WTC11 (cell line): ENCODE measurements around the gene PIK3C3. TPM values are rescaled to one million over a fixed set of nuclear protein-coding genes. Genes with fewer than 3 reads are reported as not detected.

Experiments
- ATAC-seq: fragments of 200-7000 bp; cut with Tn5 transposase; 2 replicates; pipeline ENCODE4 v1.10.0; 2021; ENCODE audit warnings: mild to moderate bottlenecking, moderate library complexity
- CTCF ChIA-PET: fragments of 300-600 bp; sonication (Branson Sonifier 250); formaldehyde crosslinking; loops from one replicate; lab custom pipeline; 2021; ENCODE audit warnings: antibody characterized with exemption; lab: Charles Lee
- POLR2A ChIA-PET: fragments of 350-600 bp; sonication (Branson Sonifier 250); formaldehyde crosslinking; loops from one replicate; lab custom pipeline; 2021; ENCODE audit warnings: antibody characterized with exemption; lab: Charles Lee
- DNase-seq: peaks from one replicate; pipeline ENCODE4 v3.0.0; 2021; ENCODE audit warnings: low spot score
- H3K27ac Mint-ChIP-seq: 2 replicates; pipeline ENCODE4 v1.8.0; 2021; ENCODE audit warnings: mixed read lengths
- H3K27me3 Mint-ChIP-seq: 2 replicates; pipeline ENCODE4 v1.8.0; 2021; ENCODE audit warnings: low read depth, mild to moderate bottlenecking, moderate library complexity, mixed read lengths
- H3K36me3 Mint-ChIP-seq: 2 replicates; pipeline ENCODE4 v1.8.0; 2021; ENCODE audit warnings: mixed read lengths
- H3K4me1 Mint-ChIP-seq: 2 replicates; pipeline ENCODE4 v1.8.0; 2022; ENCODE audit warnings: mixed read lengths
- H3K4me3 Mint-ChIP-seq: 2 replicates; pipeline ENCODE4 v1.8.0; 2021; ENCODE audit warnings: mild to moderate bottlenecking, moderate library complexity, mixed read lengths
- H3K9me3 Mint-ChIP-seq: 2 replicates; pipeline ENCODE4 v1.8.0; 2021; ENCODE audit warnings: mixed read lengths
- ARID4B ChIP-seq: sonication (generic); formaldehyde crosslinking; IDR thresholded peaks from 2 replicates; pipeline ENCODE4 v1.8.0; 2023; ENCODE audit warnings: missing genetic modification reagents, mild to moderate bottlenecking, borderline replicate concordance
- ATF1 ChIP-seq: sonication (generic); formaldehyde crosslinking; IDR thresholded peaks from 2 replicates; pipeline ENCODE4 v1.8.1; 2023; ENCODE audit warnings: mild to moderate bottlenecking, moderate library complexity, missing genetic modification reagents
- E2F4 ChIP-seq: sonication (generic); formaldehyde crosslinking; IDR thresholded peaks from 2 replicates; pipeline ENCODE4 v1.8.1; 2022; ENCODE audit warnings: low read depth, mild to moderate bottlenecking, moderate library complexity, missing genetic modification reagents, borderline replicate concordance
- EMX1 ChIP-seq: fragments of 250-450 bp; sonication (Bioruptor Pico); IDR thresholded peaks from 2 replicates; pipeline ENCODE4 v1.8.0; 2021; ENCODE audit warnings: mild to moderate bottlenecking
- ERG ChIP-seq: fragments of 250-450 bp; sonication (Bioruptor Pico); IDR thresholded peaks from 2 replicates; pipeline ENCODE4 v1.8.0; 2021; ENCODE audit warnings: mild to moderate bottlenecking
- FOXJ3 ChIP-seq: sonication (generic); formaldehyde crosslinking; IDR thresholded peaks from 2 replicates; pipeline ENCODE4 v1.9.0; 2021; ENCODE audit warnings: missing genetic modification reagents, mild to moderate bottlenecking, borderline replicate concordance
- GABPB1 ChIP-seq: sonication (generic); formaldehyde crosslinking; IDR thresholded peaks from 2 replicates; pipeline ENCODE4 v1.8.1; 2023; ENCODE audit warnings: mild to moderate bottlenecking, missing genetic modification reagents
- HMGXB4 ChIP-seq: sonication (generic); formaldehyde crosslinking; IDR thresholded peaks from 2 replicates; pipeline ENCODE4 v1.8.1; 2023; ENCODE audit warnings: mild to moderate bottlenecking, moderate library complexity, missing genetic modification reagents
- IRF1 ChIP-seq: sonication (generic); formaldehyde crosslinking; IDR thresholded peaks from 2 replicates; pipeline ENCODE4 v1.8.0; 2023; ENCODE audit warnings: missing genetic modification reagents
- JUN ChIP-seq: sonication (generic); formaldehyde crosslinking; IDR thresholded peaks from 2 replicates; pipeline ENCODE4 v1.8.0; 2023; ENCODE audit warnings: mild to moderate bottlenecking, missing genetic modification reagents
- NFATC4 ChIP-seq: fragments of 250-450 bp; sonication (Bioruptor Pico); IDR thresholded peaks from 2 replicates; pipeline ENCODE4 v1.9.0; 2021; ENCODE audit warnings: mild to moderate bottlenecking
- OVOL2 ChIP-seq: fragments of 250-450 bp; sonication (Bioruptor Pico); IDR thresholded peaks from 2 replicates; pipeline ENCODE4 v1.9.0; 2021; ENCODE audit warnings: mild to moderate bottlenecking, borderline replicate concordance
- PRRX2 ChIP-seq: fragments of 250-450 bp; sonication (Bioruptor Pico); IDR thresholded peaks from 2 replicates; pipeline ENCODE4 v1.8.0; 2021; ENCODE audit warnings: mild to moderate bottlenecking
- SMAD3 ChIP-seq: sonication (generic); formaldehyde crosslinking; IDR thresholded peaks from 2 replicates; pipeline ENCODE4 v1.8.0; 2022; ENCODE audit warnings: missing genetic modification reagents, mild to moderate bottlenecking, borderline replicate concordance
- USF1 ChIP-seq: sonication (generic); formaldehyde crosslinking; IDR thresholded peaks from 2 replicates; pipeline ENCODE4 v1.8.0; 2022; ENCODE audit warnings: mild to moderate bottlenecking, missing genetic modification reagents
- ZBTB21 ChIP-seq: sonication (generic); formaldehyde crosslinking; IDR thresholded peaks from 2 replicates; pipeline ENCODE4 v1.8.1; 2023; ENCODE audit warnings: mild to moderate bottlenecking, missing genetic modification reagents, borderline replicate concordance
- ZMAT4 ChIP-seq: fragments of 250-450 bp; sonication (Bioruptor Pico); IDR thresholded peaks from 2 replicates; pipeline ENCODE4 v1.9.0; 2021; ENCODE audit warnings: mild to moderate bottlenecking
- ZNF219 ChIP-seq: sonication (generic); formaldehyde crosslinking; IDR thresholded peaks from 2 replicates; pipeline ENCODE4 v1.8.0; 2023; ENCODE audit warnings: missing genetic modification reagents, mild to moderate bottlenecking, borderline replicate concordance
- ZNF532 ChIP-seq: fragments of 250-450 bp; sonication (Bioruptor Pico); IDR thresholded peaks from 2 replicates; pipeline ENCODE4 v1.9.0; 2021; ENCODE audit warnings: mild to moderate bottlenecking, borderline replicate concordance
- total RNA-seq: library from RNA; stranded (reverse); gene quantifications from 3 replicates; pipeline ENCODE4 v1.2.3, GENCODE V29; 2021
- TF ChIP-seq, protein P1 (sequence below): fragments of 200-600 bp; IDR thresholded peaks from 2 replicates; pipeline ENCODE4 v1.8.0; 2022; ENCODE audit warnings: antibody characterized with exemption

The PIK3C3 gene
- total RNA-seq, 1 experiment from 2014 or later, result 40.4 TPM

DNA sequence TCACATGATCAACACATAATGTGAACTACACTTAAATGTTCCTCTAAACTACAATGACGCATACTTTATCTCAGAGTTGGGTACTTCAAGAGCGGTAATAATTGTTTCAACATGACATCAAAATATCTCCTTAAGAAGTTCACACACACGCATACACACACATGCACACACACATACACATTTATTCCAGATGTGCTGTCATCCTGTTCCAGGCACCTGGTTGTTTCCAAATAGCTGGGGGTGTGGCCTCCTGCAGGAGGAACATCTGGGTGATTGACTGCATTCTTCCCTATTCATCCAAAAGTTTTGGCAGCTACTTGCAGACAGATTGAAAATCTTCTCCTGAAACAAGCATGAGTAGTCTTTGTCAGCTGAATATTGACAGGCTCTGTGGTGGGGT is 37.9 kb upstream of the PIK3C3 start:
- CTCF ChIA-PET, result interaction anchor here (1.0 kb wide), 1 partner anchor 524 kb away, joined by 3 read pairs; no protein-coding TSS in a partner anchor
- DNase-seq (no peak), ATAC-seq (no peak)

More for the DNA sequence above, 37.9 kb upstream of the PIK3C3 start:
- TF ChIP-seq, protein P1, sequence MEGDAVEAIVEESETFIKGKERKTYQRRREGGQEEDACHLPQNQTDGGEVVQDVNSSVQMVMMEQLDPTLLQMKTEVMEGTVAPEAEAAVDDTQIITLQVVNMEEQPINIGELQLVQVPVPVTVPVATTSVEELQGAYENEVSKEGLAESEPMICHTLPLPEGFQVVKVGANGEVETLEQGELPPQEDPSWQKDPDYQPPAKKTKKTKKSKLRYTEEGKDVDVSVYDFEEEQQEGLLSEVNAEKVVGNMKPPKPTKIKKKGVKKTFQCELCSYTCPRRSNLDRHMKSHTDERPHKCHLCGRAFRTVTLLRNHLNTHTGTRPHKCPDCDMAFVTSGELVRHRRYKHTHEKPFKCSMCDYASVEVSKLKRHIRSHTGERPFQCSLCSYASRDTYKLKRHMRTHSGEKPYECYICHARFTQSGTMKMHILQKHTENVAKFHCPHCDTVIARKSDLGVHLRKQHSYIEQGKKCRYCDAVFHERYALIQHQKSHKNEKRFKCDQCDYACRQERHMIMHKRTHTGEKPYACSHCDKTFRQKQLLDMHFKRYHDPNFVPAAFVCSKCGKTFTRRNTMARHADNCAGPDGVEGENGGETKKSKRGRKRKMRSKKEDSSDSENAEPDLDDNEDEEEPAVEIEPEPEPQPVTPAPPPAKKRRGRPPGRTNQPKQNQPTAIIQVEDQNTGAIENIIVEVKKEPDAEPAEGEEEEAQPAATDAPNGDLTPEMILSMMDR, result no peak
- TF ChIP-seq ATF1 (CRISPR knock-in tag) (no peak), EMX1 (no peak), ZBTB21 (CRISPR knock-in tag) (no peak), ERG (CRISPR knock-in tag) (no peak), PRRX2 (CRISPR knock-in tag) (no peak), GABPB1 (CRISPR knock-in tag) (no peak), ZMAT4 (CRISPR knock-in tag) (no peak), E2F4 (CRISPR knock-in tag) (no peak), FOXJ3 (CRISPR knock-in tag) (no peak), HMGXB4 (CRISPR knock-in tag) (no peak), NFATC4 (CRISPR knock-in tag) (no peak), JUN (CRISPR knock-in tag) (no peak), IRF1 (no peak), ZNF219 (no peak), SMAD3 (CRISPR knock-in tag) (no peak), USF1 (CRISPR knock-in tag) (no peak), ZNF532 (CRISPR knock-in tag) (no peak), ARID4B (CRISPR knock-in tag) (no peak), OVOL2 (CRISPR knock-in tag) (no peak)
- TF ChIP-seq, all 79 proteins: peak for 0
- POLR2A ChIA-PET, result no interaction called here
- no peaks in the 10 kb centered on the region; the same call in 1 of the 2 replicates for H3K27me3 Mint-ChIP-seq
- no peak overlapping the region for H3K4me3 Mint-ChIP-seq
- H3K9me3 Mint-ChIP-seq, result no peaks in the 10 kb centered on the region
- H3K36me3 Mint-ChIP-seq, result no peaks in the 10 kb centered on the region
- no peak overlapping the region for H3K27ac Mint-ChIP-seq
- H3K4me1 Mint-ChIP-seq, result peaks cover 4% of the 10 kb centered on the region; the same call in 1 of the 2 replicates
